Measurements from ENCODE around the gene IL3RA.

DNA sequence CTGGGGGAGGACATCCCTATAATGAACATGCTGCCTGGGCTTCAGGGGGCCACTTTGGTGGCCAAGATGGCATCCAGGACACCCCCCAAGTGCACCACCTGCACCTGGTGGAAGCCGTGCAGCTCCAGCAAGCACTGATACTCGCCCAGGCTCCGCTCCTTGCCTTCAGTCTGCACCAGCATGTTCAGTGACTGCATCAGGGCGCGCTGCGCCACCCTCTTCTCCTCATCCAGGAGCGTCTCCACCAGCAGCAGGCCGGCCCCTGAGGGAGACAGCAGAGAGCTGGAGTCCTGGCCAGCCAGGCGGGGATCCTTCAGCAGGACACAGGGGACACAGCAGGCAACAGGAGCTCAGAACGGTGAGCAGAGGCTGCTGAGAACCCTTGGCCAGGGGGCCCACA lies 66.6 kb downstream of the IL3RA start:
- TF ChIP-seq, protein P1, sequence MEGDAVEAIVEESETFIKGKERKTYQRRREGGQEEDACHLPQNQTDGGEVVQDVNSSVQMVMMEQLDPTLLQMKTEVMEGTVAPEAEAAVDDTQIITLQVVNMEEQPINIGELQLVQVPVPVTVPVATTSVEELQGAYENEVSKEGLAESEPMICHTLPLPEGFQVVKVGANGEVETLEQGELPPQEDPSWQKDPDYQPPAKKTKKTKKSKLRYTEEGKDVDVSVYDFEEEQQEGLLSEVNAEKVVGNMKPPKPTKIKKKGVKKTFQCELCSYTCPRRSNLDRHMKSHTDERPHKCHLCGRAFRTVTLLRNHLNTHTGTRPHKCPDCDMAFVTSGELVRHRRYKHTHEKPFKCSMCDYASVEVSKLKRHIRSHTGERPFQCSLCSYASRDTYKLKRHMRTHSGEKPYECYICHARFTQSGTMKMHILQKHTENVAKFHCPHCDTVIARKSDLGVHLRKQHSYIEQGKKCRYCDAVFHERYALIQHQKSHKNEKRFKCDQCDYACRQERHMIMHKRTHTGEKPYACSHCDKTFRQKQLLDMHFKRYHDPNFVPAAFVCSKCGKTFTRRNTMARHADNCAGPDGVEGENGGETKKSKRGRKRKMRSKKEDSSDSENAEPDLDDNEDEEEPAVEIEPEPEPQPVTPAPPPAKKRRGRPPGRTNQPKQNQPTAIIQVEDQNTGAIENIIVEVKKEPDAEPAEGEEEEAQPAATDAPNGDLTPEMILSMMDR (IDR thresholded peaks at IDR 0.05) = no peak
- no peak for TF ChIP-seq POLR2A (IDR thresholded peaks at IDR 0.05)
